Panc1 (cell line): ENCODE data around the gene TRAF6. TPM values are rescaled to one million over a fixed set of nuclear protein-coding genes. Genes with fewer than 3 reads are reported as not detected.

Experiments
- ATAC-seq: fragments of 200-7000 bp; cut with Tn5 transposase; 2 replicates; pipeline ENCODE4 v1.9.1; 2020; ENCODE audit warnings: mild to moderate bottlenecking, moderate library complexity
- BruUV-seq: library from RNA; stranded (reverse); fragments of 400-500 nt; replicated peaks from 2 replicates; lab custom pipeline; 2021; lab: Mats Ljungman, UMichigan
- CTCF ChIA-PET: fragments of 300-600 bp; sonication (Branson Sonifier 250); formaldehyde crosslinking; loops from one replicate; lab custom pipeline; 2022; ENCODE audit warnings: antibody characterized with exemption; lab: Charles Lee
- POLR2A ChIA-PET: fragments of 300-600 bp; sonication (Branson Sonifier 250); formaldehyde crosslinking; loops from one replicate; lab custom pipeline; 2022; ENCODE audit warnings: antibody characterized with exemption; lab: Charles Lee
- DNase-seq: peaks from one replicate; pipeline ENCODE4 v3.0.0-alpha.2; 2010; ENCODE audit warnings: low read depth, low spot score
- H3K27ac ChIP-seq: 2 replicates; pipeline ENCODE4 v1.5.1; 2011; ENCODE audit warnings: mild to moderate bottlenecking, low read length, inconsistent platforms
- H3K27me3 ChIP-seq: fragments of 200-500 bp; sonication (Bioruptor generic); 2 replicates; pipeline ENCODE4 v1.6.0; 2014; ENCODE audit warnings: low read length, inconsistent platforms; ENCODE audit not compliant: control insufficient read depth, insufficient read depth
- H3K36me3 ChIP-seq: fragments of 200-500 bp; sonication (Bioruptor generic); 2 replicates; pipeline ENCODE4 v1.5.1; 2014; ENCODE audit warnings: inconsistent platforms, mild to moderate bottlenecking, low read length, moderate library complexity; ENCODE audit not compliant: control insufficient read depth, insufficient read depth
- H3K4me1 ChIP-seq: 2 replicates; pipeline ENCODE4 v1.5.1; 2011; ENCODE audit warnings: inconsistent platforms, mild to moderate bottlenecking, low read length, moderate library complexity; ENCODE audit not compliant: control insufficient read depth, insufficient read depth
- H3K4me3 ChIP-seq, 2 experiments: 2 replicates each; pipeline ENCODE4 v1.5.1; 2011 to 2012; ENCODE audit warnings: low read depth in 2 of 2, low read length in 2 of 2, mild to moderate bottlenecking in 2 of 2, inconsistent platforms in 1 of 2, moderate library complexity in 1 of 2
- H3K9me3 ChIP-seq: fragments of 200-500 bp; sonication (Bioruptor generic); 2 replicates; pipeline ENCODE4 v1.5.1; 2014; ENCODE audit warnings: low read depth, mild to moderate bottlenecking, inconsistent platforms, low read length, moderate library complexity; ENCODE audit not compliant: control insufficient read depth, insufficient read depth
- CTCF ChIP-seq: fragments of 450-650 bp; IDR thresholded peaks from 2 replicates; pipeline ENCODE4 v1.5.1; 2017; ENCODE audit warnings: mild to moderate bottlenecking
- POLR2AphosphoS5 ChIP-seq: IDR thresholded peaks from 2 replicates; pipeline ENCODE4 v1.6.1; 2012; ENCODE audit warnings: mild to moderate bottlenecking, low read depth, low read length, moderate library complexity
- REST ChIP-seq, 2 experiments: IDR thresholded peaks; 2 replicates each; pipeline ENCODE4 v1.6.1; 2011 to 2012; ENCODE audit warnings: low read depth in 2 of 2, control low read depth in 1 of 2, low read length in 1 of 2, mild to moderate bottlenecking in 1 of 2, moderate library complexity in 1 of 2; ENCODE audit not compliant: insufficient read depth in 1 of 2
- SIN3A ChIP-seq: IDR thresholded peaks from 2 replicates; pipeline ENCODE4 v1.6.1; 2012; ENCODE audit warnings: low read depth, mild to moderate bottlenecking, low read length, moderate library complexity, borderline replicate concordance; ENCODE audit not compliant: insufficient read depth
- TCF7L2 ChIP-seq: IDR thresholded peaks from 2 replicates; pipeline ENCODE4 v1.6.1; 2011; ENCODE audit warnings: mild to moderate bottlenecking, low read depth, low read length, inconsistent platforms
- in situ Hi-C: cut with HindIII; loops from 2 replicates; pipeline ENCODE4 v1.10.0; 2016; ENCODE audit warnings: low sequenced_read_pairs, low pct_unique_long_range_greater_than_20kb
- intact Hi-C: fragments of 100-400 bp; cut with micrococcal nuclease; formaldehyde crosslinking; loops from one replicate; pipeline ENCODE4 v1.10.0; 2022; ENCODE audit not compliant: unreplicated experiment
- total RNA-seq: library from RNA; stranded (reverse); gene quantifications from one replicate; pipeline ENCODE4 v1.2.1, GENCODE V29; 2021; ENCODE audit not compliant: unreplicated experiment

The TRAF6 gene
- total RNA-seq, 1 experiment from 2014 or later, result 10.9 TPM

- CTCF ChIA-PET, result no interaction called here
- BruUV-seq, result no TSS peak
- intact Hi-C loops, result no loop called here
- no peaks in the 10 kb centered on the region for H3K36me3 ChIP-seq
- H3K4me3 ChIP-seq, result no peak overlapping the region
- no peaks in the 10 kb centered on the region for H3K27me3 ChIP-seq
- no peak for ATAC-seq
- no peak for TF ChIP-seq POLR2AphosphoS5
- no peak for TF ChIP-seq CTCF
- TF ChIP-seq SIN3A, result no peak
- TF ChIP-seq TCF7L2, result no peak
- no peak for TF ChIP-seq REST (IDR thresholded peaks at IDR 0.05; ENCODE audit: insufficient read depth in 1 of 2, low read depth in 2 of 2, low read length in 1 of 2)
- H3K9me3 ChIP-seq, result no peaks in the 10 kb centered on the region
- in situ Hi-C loops, result no loop called here
- H3K27ac ChIP-seq, result no peak overlapping the region
- POLR2A ChIA-PET, result no interaction called here
- DNase-seq, result no peak
- H3K4me1 ChIP-seq, result no peaks in the 10 kb centered on the region; the same call in 1 of the 2 replicates
Observed at GRCh38 chr11:36451681-36452080, 58.4 kb downstream of the TRAF6 start.

DNA sequence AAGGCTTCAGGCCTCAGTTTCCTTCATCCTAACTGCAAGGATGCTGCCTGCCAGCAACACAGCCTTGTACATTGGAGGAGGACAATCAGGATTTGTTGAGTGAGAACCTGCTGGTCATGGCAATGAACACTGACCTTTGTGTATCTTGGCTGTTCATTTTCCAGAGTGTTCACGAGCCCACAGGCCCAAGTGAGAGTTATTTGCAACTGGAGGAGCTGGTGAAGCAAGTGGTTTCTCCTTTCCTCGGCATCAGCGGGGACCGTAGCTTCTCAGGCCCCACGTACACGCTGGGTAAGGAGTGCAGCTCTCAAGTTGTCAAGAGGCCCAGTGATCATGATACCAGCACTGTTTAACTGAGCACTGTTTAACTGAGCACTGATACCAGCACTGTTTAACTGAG is 59.0 kb downstream of the TRAF6 start:
- ATAC-seq (no peak), DNase-seq (no peak)
- Histone ChIP-seq H3K9me3 (no peaks in the 10 kb centered on the region), H3K27me3 (no peaks in the 10 kb centered on the region), H3K4me1 (no peaks in the 10 kb centered on the region; the same call in 1 of the 2 replicates), H3K36me3 (no peaks in the 10 kb centered on the region), H3K27ac (no peak overlapping the region), H3K4me3 (no peak overlapping the region)
- in situ Hi-C loops (no loop called here), intact Hi-C loops (no loop called here)
- ChIA-PET CTCF (no interaction called here), POLR2A (no interaction called here)
- TF ChIP-seq CTCF (no peak), TCF7L2 (no peak), POLR2AphosphoS5 (no peak), SIN3A (no peak), REST (IDR thresholded peaks at IDR 0.05; ENCODE audit: insufficient read depth in 1 of 2, low read depth in 2 of 2, low read length in 1 of 2) (no peak)
- no TSS peak for BruUV-seq
